Measurements from ENCODE around the gene ALG12. TPM values are rescaled to one million over a fixed set of nuclear protein-coding genes. Genes with fewer than 3 reads are reported as not detected.

The ALG12 gene
- total RNA-seq, 1 experiment from 2014 or later: 18.6 TPM

DNA sequence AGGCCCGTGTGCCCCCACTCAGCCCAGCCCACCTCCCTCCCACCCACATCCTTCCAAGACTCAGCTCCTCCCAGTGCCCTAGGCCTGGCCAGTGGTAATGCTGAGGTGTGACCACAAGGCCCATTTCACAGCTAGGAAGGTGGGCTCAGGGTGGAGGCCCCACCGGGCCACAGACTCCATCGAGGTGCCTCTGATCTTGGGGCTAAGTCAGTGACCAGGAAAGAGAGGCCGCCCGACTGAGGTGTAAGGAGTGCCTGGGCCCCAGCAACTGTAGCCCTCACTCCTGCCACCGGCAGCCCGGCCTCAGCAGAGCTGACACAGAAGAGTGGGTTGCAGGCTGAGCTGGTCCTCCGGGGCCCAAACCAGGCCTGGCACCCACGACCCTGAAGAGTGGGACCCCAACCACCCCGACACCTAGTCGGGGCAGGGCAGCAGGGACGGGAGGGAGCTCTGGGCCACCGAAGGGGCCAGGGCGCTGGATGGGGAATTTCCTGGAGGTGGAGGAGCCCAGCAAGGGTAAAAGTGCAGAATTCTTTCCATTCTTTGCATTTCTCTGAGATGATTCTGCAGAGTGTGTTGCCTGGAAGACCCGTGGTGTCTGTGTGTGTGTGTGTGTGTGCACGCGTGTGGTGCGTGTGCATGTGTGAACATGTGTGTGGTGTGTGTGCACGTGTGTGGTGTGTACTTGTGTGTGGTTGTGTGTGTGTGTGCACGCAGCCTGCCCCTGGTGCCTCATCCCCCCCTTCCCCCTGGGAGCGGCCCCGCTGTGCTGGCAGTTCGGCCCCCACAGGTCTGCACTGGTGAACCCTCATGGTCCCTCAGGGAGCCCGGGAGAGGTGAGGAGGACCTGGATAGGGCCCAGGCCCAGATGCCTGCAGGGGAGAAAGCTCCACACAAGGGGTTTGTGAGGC lies 34.0 kb upstream of the ALG12 start:
- BruUV-seq (replicated peaks): no TSS peak
- TF ChIP-seq, protein P1, sequence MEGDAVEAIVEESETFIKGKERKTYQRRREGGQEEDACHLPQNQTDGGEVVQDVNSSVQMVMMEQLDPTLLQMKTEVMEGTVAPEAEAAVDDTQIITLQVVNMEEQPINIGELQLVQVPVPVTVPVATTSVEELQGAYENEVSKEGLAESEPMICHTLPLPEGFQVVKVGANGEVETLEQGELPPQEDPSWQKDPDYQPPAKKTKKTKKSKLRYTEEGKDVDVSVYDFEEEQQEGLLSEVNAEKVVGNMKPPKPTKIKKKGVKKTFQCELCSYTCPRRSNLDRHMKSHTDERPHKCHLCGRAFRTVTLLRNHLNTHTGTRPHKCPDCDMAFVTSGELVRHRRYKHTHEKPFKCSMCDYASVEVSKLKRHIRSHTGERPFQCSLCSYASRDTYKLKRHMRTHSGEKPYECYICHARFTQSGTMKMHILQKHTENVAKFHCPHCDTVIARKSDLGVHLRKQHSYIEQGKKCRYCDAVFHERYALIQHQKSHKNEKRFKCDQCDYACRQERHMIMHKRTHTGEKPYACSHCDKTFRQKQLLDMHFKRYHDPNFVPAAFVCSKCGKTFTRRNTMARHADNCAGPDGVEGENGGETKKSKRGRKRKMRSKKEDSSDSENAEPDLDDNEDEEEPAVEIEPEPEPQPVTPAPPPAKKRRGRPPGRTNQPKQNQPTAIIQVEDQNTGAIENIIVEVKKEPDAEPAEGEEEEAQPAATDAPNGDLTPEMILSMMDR (conservative IDR thresholded peaks at IDR 0.05; ENCODE audit: low read depth, low read length): no peak
- Histone ChIP-seq H3K27me3 (replicated peaks; ENCODE audit: insufficient read depth, low read depth, low read length, poor library complexity) (no peaks in the 10 kb centered on the region), H3K4me1 (ENCODE audit: insufficient read depth, low read length, poor library complexity, severe bottlenecking) (peaks cover 6% of the 10 kb centered on the region), H3K27ac (ENCODE audit: low read depth, low read length, poor library complexity, severe bottlenecking) (no peak overlapping the region), H3K36me3 (ENCODE audit: insufficient read depth, low read length, poor library complexity, severe bottlenecking) (no peaks in the 10 kb centered on the region), H3K4me3 (ENCODE audit: low read depth, low read length, poor library complexity, severe bottlenecking) (no peak overlapping the region), H3K9me3 (ENCODE audit: low read depth, low read length, poor library complexity, severe bottlenecking) (no peaks in the 10 kb centered on the region)
- intact Hi-C loops (cut with micrococcal nuclease; ENCODE audit: unreplicated experiment): no loop called here
- no peak for DNase-seq (ENCODE audit: low spot score)
- ChIA-PET POLR2A (ENCODE audit: low non-redundant PET) (no interaction called here), CTCF (no interaction called here)

DNA sequence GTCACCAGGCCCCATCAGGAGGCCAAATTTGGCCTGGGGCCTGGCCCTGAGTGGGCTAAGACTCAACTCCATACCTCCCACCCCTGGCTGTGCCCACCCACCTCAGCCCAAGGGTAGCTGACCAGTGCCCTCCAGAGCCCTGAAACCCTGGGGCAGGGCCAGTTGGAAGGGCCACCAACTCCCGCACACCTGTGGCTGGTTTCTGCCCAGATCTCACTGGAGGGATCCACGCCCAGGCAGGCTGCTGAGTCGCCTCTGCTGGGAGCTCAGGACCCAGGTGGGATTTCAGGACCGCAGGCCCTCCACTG lies 33.4 kb upstream of the ALG12 start:
- H3K27me3 ChIP-seq (replicated peaks; ENCODE audit: insufficient read depth, low read depth, low read length, poor library complexity): no peaks in the 10 kb centered on the region
- BruUV-seq (replicated peaks): no TSS peak
- TF ChIP-seq, protein P1 (conservative IDR thresholded peaks at IDR 0.05; ENCODE audit: low read depth, low read length): no peak
- TF ChIP-seq EZH2 (IDR thresholded peaks at IDR 0.05; ENCODE audit: borderline replicate concordance, low read depth, low read length, poor library complexity, severe bottlenecking): no peak
- H3K36me3 ChIP-seq (ENCODE audit: insufficient read depth, low read length, poor library complexity, severe bottlenecking): no peaks in the 10 kb centered on the region
- DNase-seq (ENCODE audit: low spot score): no peak
- no peak overlapping the region for H3K27ac ChIP-seq (ENCODE audit: low read depth, low read length, poor library complexity, severe bottlenecking)
- no peaks in the 10 kb centered on the region for H3K9me3 ChIP-seq (ENCODE audit: low read depth, low read length, poor library complexity, severe bottlenecking)
- ChIA-PET POLR2A (ENCODE audit: low non-redundant PET) (no interaction called here), CTCF (no interaction called here)
- intact Hi-C loops (cut with micrococcal nuclease; ENCODE audit: unreplicated experiment): no loop called here
- no peak overlapping the region for H3K4me3 ChIP-seq (ENCODE audit: low read depth, low read length, poor library complexity, severe bottlenecking)
- H3K4me1 ChIP-seq (ENCODE audit: insufficient read depth, low read length, poor library complexity, severe bottlenecking): peaks cover 12% of the 10 kb centered on the region

DNA sequence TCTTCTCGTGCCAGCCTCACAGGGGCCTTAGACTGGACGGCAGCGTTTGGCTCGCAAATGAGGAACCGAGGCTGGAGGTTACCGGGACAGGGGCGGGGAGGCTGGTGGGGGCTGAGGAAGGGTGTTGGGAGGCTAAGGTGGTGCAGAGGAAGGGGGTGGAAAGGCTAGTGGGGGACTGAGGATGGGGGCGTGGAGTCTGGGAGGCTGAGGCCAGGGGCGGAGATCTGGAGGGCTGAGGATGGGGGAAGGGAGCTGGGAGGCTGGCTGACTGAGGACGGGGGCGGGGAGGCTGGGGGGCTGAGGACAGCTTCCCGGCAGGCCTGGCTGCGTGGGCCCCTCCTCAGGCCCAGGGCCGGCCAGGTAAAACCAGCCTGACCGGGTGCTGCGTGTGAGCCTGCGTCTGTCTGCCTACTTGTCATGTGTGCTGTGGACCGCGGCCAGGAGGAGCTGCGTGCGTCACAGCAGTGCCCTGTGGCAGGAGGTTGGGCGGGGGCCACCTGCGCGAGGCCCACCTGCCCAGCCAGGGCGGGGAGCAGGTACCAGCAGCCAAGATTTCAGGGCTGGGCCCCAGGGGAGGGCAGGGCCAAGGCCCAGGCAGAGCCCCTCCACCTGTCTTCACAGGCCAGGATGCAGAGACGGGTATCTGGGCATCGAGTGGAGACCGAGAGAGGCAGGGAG lies 32.9 kb upstream of the ALG12 start:
- no peak overlapping the region for H3K27ac ChIP-seq (ENCODE audit: low read depth, low read length, poor library complexity, severe bottlenecking)
- H3K9me3 ChIP-seq (ENCODE audit: low read depth, low read length, poor library complexity, severe bottlenecking): no peaks in the 10 kb centered on the region
- DNase-seq (ENCODE audit: low spot score): no peak
- intact Hi-C loops (cut with micrococcal nuclease; ENCODE audit: unreplicated experiment): no loop called here
- H3K36me3 ChIP-seq (ENCODE audit: insufficient read depth, low read length, poor library complexity, severe bottlenecking): no peaks in the 10 kb centered on the region
- ChIA-PET POLR2A (ENCODE audit: low non-redundant PET) (no interaction called here), CTCF (no interaction called here)
- H3K4me1 ChIP-seq (ENCODE audit: insufficient read depth, low read length, poor library complexity, severe bottlenecking): peaks cover 17% of the 10 kb centered on the region
- TF ChIP-seq, protein P1 (conservative IDR thresholded peaks at IDR 0.05; ENCODE audit: low read depth, low read length): no peak
- no peak for TF ChIP-seq EZH2 (IDR thresholded peaks at IDR 0.05; ENCODE audit: borderline replicate concordance, low read depth, low read length, poor library complexity, severe bottlenecking)
- no peaks in the 10 kb centered on the region for H3K27me3 ChIP-seq (replicated peaks; ENCODE audit: insufficient read depth, low read depth, low read length, poor library complexity)
- BruUV-seq (replicated peaks): no TSS peak
- no peak overlapping the region for H3K4me3 ChIP-seq (ENCODE audit: low read depth, low read length, poor library complexity, severe bottlenecking)
